GM08714 (cell line): ENCODE measurements around the gene SCCPDH.
"Not testable (repeated sequence)": the region's sequence is repeated elsewhere in the genome, so short reads cannot be mapped to it uniquely, and the experiment has no call there.

Experiments used
- H3K4me3 ChIP-seq: fragments of 200-500 bp; sonication (Bioruptor generic); 2 replicates; pipeline ENCODE4 v1.5.1; 2014; ENCODE audit warnings: mild to moderate bottlenecking, low read length, inconsistent platforms
- ZNF274 ChIP-seq: IDR thresholded peaks from 2 replicates; pipeline ENCODE4 v1.6.1; 2012; ENCODE audit warnings: mild to moderate bottlenecking, low read depth, low read length

Gene SCCPDH

DNA sequence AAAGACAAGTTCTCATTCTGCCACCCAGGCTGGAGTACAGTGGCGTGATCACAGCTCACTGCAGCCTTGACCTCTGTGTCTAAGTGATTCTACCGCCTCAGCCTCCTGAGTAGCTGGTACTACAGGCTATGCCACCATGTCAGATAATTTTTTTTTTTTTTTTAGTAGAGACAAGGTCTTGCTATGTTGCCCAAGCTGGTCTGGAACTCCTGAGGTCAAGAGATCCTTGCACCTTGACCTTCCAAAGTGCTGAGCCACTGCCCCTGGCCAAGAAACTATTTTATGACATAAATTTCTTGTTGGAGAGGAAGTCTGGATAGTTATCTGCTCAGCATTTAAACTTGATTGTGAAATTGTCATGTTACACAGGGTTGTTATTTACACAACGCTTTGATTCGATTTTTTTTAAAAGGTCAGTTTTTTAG, 2.1 kb downstream of the SCCPDH start:
- no peak overlapping the region for H3K4me3 ChIP-seq
- no peak for TF ChIP-seq ZNF274

DNA sequence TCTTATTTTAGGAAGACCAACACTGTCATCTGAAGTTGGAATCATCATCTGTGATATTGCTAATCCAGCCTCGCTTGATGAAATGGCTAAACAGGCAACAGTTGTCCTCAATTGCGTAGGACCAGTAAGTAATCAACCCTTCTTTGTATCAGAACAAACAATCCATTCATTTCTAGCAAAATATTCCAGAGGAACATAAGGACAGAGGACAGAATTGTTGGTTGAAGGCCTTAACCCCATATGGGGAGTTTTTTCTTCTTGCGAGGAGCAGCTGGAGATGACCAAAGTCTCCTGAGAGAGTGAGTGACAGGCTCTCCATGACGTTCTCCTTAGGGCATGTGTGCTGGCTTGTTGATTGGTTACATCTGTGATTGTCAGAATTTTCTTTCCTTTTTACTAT, 2.7 kb downstream of the SCCPDH start:
- no peak overlapping the region for H3K4me3 ChIP-seq

DNA sequence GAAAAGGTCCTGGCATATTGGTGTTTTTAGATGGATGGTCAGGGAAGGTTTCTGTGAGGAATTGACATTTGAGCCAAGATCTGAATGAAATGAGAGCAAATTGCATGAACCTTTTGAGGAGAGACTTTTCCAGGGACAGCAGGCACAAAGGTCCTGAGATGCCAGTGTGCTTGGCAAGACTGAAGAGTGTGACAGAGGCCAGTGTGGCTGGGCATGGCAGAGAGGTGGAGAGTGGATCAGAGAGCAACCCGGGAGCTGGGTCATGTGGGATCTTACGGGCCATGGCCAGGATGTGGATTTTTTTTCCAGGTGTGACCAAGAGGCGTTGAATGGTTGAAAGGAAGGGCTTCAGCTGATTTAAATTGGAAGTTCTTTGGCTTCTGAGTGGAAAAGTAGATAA, 3.4 kb downstream of the SCCPDH start:
- no peak overlapping the region for H3K4me3 ChIP-seq
- no peak for TF ChIP-seq ZNF274

More for the DNA sequence above, 2.7 kb downstream of the SCCPDH start:
- TF ChIP-seq ZNF274 = no peak

DNA sequence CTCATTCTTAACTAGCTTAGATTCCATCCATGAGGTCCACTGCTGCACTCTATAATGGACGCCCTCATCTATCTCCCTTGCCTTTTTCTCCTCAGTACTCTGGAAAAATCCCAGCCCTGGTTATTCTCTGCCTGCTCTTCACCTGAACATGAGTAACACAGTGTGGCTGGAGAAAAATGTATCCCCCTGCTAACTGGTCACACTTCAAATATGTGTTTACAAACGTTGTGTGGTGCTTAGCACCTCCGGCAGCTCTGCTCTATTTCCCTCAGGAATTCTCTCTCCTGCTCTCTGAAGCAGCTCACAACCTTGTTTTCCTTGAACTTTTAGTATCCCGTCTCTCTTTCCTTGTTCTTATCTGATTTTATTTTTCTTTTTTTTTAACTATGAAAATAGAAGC, 4.1 kb downstream of the SCCPDH start:
- TF ChIP-seq ZNF274 = no peak
- H3K4me3 ChIP-seq = no peak overlapping the region

DNA sequence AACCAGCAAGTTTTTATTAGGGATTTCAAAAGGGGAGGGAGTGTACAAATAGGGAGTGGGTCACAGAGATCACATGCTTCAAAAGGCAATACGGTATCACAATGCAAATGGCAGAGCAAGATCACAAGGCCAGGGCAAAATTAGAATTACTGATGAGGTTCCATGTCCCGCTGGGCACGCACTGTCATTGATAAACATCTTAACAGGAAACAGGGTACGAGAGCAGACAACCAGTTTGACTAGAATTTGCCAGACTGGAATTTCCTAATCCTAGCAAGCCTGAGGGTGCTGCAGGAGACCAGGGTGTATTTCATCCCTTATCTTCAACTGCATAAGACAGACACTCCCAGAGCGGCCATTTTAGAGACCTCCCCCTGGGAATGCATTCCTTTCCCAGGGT, 4.8 kb downstream of the SCCPDH start:
- not testable (repeated sequence) for H3K4me3 ChIP-seq

DNA sequence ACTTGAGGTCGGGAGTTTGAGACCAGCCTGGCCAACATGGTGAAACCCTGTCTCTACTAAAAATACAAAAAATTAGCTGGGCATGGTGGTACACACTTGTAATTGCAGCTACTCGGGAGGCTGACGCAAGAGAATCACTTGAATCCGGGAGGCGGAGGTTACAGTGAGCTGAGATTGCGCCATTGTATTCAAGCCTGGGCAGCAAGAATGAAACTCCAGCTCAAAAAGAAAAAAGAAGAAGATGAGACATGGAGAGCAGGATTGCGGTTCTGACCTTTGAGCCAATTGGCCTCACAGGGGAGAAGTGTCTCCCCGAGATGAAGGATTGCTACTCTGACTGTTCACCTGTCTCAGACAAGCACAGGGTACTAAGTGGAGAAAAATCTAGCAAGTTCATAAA, 6.6 kb downstream of the SCCPDH start:
- no peak overlapping the region for H3K4me3 ChIP-seq
- no peak for TF ChIP-seq ZNF274

DNA sequence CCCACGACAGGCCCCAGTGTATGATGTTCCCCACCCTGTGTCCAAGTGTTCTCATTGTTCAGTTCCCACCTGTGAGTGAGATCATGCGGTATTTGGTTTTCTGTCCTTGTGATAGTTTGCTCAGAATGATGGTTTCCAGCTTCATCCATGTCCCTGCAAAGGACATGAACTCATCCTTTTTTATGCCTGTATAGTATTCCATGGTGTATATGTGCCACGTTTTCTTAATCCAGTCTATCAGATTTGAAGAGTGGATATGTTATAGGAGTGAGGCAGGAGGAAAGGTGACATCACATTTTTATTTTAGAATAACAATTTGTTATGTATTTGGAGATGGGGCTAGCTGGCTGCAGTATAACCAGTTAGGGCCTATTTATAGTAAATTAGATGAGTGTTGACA, 7.7 kb downstream of the SCCPDH start:
- H3K4me3 ChIP-seq = not testable (repeated sequence)

DNA sequence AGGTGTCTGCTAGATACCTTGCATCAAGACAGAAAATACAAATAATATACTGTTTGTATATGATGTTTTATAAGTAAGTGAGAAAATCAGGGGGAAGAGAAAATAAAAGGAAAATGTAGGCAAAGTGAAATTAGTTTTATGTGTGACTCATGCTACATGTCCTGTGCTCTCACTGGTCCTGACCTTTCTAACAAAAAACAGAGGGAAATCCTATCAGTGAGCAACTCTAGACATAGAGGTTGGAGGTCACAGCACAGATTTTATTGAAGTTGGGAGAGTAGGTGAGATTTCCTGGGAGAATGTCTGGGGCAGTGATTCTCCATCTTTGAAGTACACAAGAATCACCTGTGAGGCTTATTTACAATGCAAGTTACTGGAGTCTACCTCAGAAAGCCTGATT, 9.5 kb downstream of the SCCPDH start:
- TF ChIP-seq ZNF274 = no peak
- H3K4me3 ChIP-seq = no peak overlapping the region

DNA sequence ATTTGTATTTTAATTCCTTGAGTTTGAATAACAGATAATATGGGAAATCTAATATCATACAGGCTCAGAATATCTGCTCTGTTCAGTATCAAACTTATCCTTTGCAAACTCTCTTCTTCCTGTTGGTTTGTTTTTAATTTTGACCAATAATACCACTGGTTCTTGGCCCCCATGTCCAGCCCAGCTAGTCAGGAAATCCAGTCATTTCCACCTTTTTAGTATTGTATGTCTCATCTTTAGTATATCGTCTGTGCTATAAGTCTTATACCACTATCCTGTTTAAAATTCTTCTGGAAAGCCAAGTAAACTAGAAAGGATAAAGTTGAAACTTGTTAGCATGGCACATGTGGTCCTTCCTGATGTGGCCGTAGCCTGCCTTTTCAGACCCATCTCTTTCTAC, 10.7 kb downstream of the SCCPDH start:
- no peak for TF ChIP-seq ZNF274
- no peak overlapping the region for H3K4me3 ChIP-seq

DNA sequence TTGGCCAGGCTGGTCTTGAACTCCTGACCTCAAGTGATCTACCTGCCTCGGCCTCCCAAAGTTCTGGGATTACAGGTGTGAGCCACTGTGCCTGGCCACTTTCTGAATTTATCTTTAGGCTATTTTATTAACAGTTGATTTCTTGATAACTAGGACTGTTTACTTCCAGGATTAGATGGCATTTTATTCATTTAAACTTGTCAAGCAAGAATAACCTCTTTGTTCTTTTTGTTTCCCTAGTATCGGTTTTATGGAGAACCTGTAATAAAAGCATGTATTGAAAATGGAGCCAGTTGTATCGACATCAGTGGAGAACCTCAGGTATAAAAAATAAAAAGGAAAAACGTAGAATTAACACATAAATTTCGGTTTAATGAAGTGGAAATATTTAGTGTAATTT, 11.5 kb downstream of the SCCPDH start:
- TF ChIP-seq ZNF274 = no peak
- H3K4me3 ChIP-seq = no peak overlapping the region

DNA sequence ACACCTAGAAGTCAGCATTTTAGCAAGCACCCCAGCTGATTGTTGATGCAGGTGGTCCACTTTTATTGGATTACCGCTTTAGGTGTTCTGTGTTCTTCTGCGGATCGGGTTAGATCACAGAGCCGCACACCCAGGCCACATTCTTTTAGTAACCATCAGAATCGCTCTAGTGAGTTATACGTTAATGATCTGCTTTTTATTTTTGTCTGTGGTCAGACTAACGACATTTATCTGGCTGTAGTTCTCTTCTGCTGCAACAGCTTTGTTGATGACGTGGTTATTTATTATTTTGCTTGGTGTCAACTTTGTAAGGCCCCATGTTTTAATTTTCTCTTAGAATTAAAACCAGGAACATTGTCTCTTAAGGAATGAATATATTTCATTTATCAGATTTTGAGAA, 18.2 kb downstream of the SCCPDH start:
- H3K4me3 ChIP-seq = no peak overlapping the region
- TF ChIP-seq ZNF274 = no peak

DNA sequence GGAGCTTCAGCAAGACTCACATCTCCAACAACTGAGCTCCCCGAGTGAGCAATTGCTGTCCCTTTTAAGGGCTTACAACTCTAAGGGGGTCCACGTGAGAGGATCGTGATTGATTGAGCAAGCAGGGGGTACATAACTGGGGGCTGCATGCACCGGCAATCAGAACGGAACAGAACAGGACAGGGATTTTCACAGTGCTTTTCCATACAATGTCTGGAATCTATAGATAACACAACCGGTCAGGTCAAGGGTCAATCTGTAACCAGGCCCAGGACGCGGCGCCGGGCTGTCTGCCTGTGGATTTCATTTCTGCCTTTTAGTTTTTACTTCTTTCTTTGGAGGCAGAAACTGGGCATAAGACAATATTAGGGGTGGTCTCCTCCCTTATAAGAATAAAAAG, 21.9 kb downstream of the SCCPDH start:
- H3K4me3 ChIP-seq = not testable (repeated sequence)

DNA sequence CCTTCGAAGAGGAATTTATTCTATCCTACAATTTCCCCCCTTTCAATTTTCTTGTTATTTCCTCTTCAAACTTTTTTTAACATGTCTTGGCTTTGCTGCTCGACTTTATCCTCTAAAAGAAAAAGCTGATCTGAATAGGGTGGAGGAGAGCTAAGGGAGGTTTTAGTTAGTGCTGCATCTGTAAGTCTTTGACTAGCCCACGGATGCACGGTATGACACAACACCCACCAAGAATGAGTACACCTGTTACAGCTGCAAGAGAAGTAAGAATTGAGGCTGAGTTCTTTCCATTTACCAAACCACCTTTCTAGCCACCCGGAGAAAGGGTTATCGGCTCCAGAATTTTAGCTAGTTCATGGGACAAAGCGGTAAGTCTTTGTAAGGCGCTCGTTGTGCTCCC, 23.8 kb downstream of the SCCPDH start:
- TF ChIP-seq ZNF274 = no peak
- H3K4me3 ChIP-seq = no peak overlapping the region

DNA sequence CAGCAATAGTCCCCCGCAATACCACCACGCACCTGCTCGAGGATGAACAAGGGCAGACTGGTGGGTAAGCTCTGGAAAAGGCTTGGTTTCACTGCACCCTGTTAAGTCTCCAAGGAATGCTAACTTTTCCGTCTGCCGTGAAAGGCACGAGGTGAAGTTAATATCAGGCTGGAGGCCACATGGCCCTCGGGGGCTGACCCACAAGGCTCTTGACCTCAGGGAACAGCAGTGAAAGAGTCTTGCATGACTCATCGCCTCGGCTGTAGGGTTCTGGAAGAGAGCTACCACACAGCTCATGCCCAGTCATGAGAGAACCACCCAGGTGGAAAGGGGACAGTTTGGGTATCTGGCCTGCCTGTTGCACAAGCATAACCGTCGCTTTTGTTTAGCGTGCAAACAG, 24.7 kb downstream of the SCCPDH start:
- no peak for TF ChIP-seq ZNF274
- no peak overlapping the region for H3K4me3 ChIP-seq

DNA sequence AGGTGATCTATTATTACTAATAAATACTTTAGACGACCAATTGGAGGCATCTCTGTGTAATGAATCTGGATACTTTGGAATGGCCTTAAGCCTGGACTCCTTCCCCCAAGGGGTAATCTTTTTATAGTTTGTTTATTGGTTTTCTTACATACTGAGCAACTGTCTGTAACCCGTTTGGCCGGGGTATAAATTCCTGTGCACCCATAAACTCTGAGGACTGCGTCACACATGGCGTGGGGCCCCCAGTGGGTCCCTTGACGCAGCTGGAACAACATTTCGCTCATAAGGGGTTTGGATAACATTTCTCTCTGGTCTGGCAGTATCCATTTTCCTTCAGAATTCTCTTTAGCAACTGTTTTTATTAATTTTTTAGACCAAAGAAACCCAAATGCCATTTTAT, 26.5 kb downstream of the SCCPDH start:
- no peak for TF ChIP-seq ZNF274
- H3K4me3 ChIP-seq = no peak overlapping the region

DNA sequence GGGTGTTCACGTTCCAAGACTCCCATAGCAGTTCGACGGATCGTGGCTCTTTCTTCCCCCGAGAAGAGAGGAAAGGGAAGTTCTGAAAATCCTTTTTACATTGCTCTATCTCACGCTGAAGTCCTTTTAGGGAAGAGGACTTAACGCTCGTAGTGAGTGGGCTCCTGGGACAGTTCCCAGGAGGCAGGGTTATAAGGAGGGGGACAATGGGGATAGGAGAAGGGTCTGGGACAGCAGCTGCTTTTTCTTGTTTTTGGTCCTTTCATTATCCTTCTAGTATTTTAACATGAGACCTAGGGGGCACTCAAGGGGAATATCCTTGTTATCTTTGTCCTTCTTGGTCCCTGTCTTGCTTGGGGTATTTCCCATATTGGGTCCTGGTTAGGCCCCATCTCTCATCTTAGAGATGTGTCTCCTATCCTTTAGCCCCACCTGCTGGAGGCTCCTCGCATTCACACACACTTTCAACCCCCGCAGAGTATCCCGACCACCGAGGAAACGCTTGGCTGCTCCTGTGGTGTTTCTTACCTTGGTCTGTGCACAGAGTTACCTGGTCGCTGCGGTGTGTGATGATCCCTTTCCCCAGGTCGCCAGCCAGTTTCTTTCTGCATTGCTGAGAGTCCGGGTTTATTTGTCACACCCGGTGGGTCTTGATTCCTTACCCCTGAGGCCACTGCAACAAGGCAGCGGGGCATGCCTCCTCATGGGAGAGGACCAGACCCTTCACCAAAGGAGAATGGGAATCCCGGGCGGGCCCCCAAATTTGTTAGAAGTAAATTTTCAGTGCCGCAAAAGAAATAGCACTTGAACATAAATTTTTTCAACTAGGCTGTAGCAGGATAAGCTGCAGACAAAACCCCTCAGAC, 29.7 kb downstream of the SCCPDH start:
- no peak overlapping the region for H3K4me3 ChIP-seq
- TF ChIP-seq ZNF274 = no peak
